ENCODE results near the gene ASL. TPM values are rescaled to one million over a fixed set of nuclear protein-coding genes. Genes with fewer than 3 reads are reported as not detected.
A peak's percentile ranks its signal among the peaks of the same experiment; 100 is the strongest.
"Not testable (repeated sequence)": the region's sequence is repeated elsewhere in the genome, so short reads cannot be mapped to it uniquely, and the experiment has no call there.

Gene ASL
- 25.0 and 28.4 TPM in 2 replicates for polyA plus RNA-seq (2014; cell fraction: cytosol; rRNA removed)
- polyA plus RNA-seq (2014; cell fraction: nucleus; rRNA removed): 52.6 and 62.9 TPM in 2 replicates

GRCh38 chr7:66075590-66076461 lies at the start of gene ASL:
TSS of gene ASL (plus strand) at chr7:66075819. CDS start at chr7:66076082, 263 bp downstream.
- DNase-seq (ENCODE audit: low spot score): peak; percentile 92

- not testable (repeated sequence) for DNase-seq (ENCODE audit: low spot score)
These were observed 47.3 kb upstream of the ASL start for GRCh38 chr7:66028342-66028741.

- peak; percentile 45 for DNase-seq (ENCODE audit: low spot score)
These were observed 41.9 kb upstream of the ASL start for GRCh38 chr7:66033471-66034385.

GRCh38 chr7:66034436-66035010 lies 41.1 kb upstream of the ASL start:
- peak; percentile 36 for DNase-seq (ENCODE audit: low spot score)

- DNase-seq (ENCODE audit: low spot score): no peak
These were observed 39.2 kb upstream of the ASL start for GRCh38 chr7:66036382-66036781.

GRCh38 chr7:66036788-66037187 lies 38.8 kb upstream of the ASL start:
- no peak for DNase-seq (ENCODE audit: low spot score)

GRCh38 chr7:66039094-66039670 lies 36.4 kb upstream of the ASL start:
- no peak for DNase-seq (ENCODE audit: low spot score)

GRCh38 chr7:66043681-66044497 lies 31.7 kb upstream of the ASL start:
- DNase-seq (ENCODE audit: low spot score): no peak

- not testable (repeated sequence) for DNase-seq (ENCODE audit: low spot score)
These were observed 31.1 kb upstream of the ASL start for GRCh38 chr7:66044498-66044854.

- no peak for DNase-seq (ENCODE audit: low spot score)
These were observed 28.2 kb upstream of the ASL start for GRCh38 chr7:66047426-66047825.

GRCh38 chr7:66049886-66050285 lies 25.7 kb upstream of the ASL start:
- not testable (repeated sequence) for DNase-seq (ENCODE audit: low spot score)

GRCh38 chr7:66050337-66050957 lies 25.2 kb upstream of the ASL start:
- DNase-seq (ENCODE audit: low spot score): no peak

- no peak for DNase-seq (ENCODE audit: low spot score)
These were observed 24.6 kb upstream of the ASL start for GRCh38 chr7:66050990-66051448.

- DNase-seq (ENCODE audit: low spot score): no peak
These were observed 23.2 kb upstream of the ASL start for GRCh38 chr7:66052447-66052846.

GRCh38 chr7:66054063-66054462 lies 21.6 kb upstream of the ASL start:
- DNase-seq (ENCODE audit: low spot score): no peak

GRCh38 chr7:66055321-66055956 lies 20.2 kb upstream of the ASL start:
- no peak for DNase-seq (ENCODE audit: low spot score)

- no peak for DNase-seq (ENCODE audit: low spot score)
These were observed 14.8 kb upstream of the ASL start for GRCh38 chr7:66060796-66061195.

- DNase-seq (ENCODE audit: low spot score): no peak
These were observed 5.9 kb upstream of the ASL start for GRCh38 chr7:66069732-66070131.

- no peak for DNase-seq (ENCODE audit: low spot score)
These were observed 5.4 kb upstream of the ASL start for GRCh38 chr7:66070222-66070621.

- not testable (repeated sequence) for DNase-seq (ENCODE audit: low spot score)
These were observed 3.4 kb upstream of the ASL start for GRCh38 chr7:66072208-66072607.
